Central memory CD4-positive, alpha-beta T cell (primary cell): Measurements from ENCODE around the gene GUCY1B1.

Source experiments
- DNase-seq: peaks from one replicate; pipeline ENCODE4 v3.0.0; 2022
- total RNA-seq, 3 experiments: gene quantifications; one replicate each; lab custom pipeline; 2026; lab: John Stamatoyannopoulos, UW

GUCY1B1 gene
- 0 to 0.46 (median 0) reads per million in 3 experiments for total RNA-seq

DNA sequence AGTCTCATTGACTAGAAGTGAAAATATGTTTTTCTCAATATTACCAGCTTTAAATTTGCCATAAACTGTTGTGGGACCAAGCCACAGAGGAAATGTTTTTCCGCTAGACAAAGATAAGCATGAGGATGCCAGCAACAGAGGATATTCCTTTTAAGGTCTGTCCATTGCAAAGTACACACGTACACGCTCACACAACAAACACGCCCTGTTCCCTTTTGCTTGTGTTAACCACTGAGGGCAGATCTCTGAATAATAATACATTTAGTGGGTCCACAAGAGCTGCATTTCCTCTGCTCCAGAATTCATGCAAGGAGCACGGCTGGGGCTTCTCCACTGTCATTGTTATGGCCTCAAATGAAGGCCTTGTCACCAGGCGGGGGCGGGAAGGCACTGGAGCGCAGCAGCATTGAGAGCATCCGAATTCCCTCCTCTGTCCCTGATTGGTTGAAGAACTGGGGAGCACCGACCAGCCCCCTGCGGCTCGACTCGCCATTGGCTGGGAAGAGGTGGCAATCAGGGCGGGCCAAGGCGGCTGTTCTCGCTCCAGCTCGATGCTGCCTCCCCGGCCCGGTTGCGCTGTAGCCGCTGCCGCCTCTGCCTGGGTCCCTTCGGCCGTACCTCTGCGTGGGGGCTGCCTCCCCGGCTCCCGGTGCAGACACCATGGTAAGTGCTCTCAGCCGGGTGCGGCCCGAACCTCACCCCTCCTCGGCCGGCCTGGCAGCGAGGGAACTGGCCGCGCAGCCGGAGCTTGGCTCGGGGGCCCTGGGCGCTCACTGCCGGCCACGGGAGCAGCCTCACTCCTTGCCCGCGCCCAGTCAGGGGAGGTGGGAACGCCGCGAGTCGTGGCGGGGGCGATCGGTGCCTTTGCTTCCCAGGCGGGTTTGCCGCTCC, at the start of gene GUCY1B1:
Gene GUCY1B1 (plus strand): TSS at position 541 of the 891 bp plus-strand sequence. CDS start 120 bp downstream, at position 661.
- peak; percentile 26 for DNase-seq

DNA sequence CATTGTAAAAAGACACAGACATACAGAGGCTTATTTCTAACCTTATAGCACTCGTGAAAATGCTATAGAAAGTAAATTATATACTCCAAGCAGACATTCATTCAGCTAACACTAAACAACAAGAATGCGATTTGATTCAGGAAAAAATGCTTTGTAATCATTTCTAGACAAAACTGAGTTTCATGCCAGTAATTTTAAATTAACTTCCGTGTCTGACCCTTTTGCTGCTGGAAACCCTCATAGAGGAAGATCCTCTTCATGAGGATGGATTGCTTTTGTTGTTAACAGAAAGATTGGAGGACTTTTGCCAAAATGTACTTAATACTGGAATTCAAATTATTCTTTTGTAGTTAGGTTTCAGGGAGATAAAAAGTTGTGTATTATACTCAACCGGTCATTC, 48.9 kb upstream of the GUCY1B1 start:
- DNase-seq = no peak

DNA sequence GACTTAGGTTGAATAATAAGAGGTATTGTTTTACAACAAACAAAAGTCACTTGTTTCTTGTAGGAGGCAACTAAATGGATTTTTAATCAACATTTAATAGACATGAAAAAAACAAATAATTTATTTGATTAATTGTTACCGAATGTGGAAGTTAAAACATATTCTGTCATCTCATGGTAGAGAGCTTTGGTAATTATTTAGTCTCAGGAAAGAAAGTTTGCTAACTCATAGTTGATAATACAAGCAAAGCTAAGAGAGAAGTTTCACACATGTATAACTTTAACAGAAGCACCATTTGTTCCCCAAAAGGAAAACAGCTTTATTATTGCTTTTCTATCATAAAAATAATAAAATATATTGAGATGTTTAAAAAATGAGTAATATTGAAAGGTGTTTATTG, 47.3 kb upstream of the GUCY1B1 start:
- DNase-seq = no peak

DNA sequence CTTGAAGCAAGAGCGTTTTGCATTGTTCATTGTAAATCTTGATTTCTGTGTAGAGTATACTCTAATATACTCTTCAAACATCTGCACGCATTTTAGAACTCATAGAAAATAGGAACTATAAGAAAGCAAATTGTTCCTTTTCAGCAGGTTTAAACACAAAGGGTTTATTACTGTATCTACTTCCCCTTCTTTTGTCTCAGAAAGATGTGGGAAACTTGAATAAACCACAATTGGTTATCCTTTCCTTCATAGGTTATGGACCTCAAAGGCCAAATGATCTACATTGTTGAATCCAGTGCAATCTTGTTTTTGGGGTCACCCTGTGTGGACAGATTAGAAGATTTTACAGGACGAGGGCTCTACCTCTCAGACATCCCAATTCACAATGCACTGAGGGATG, 46.0 kb upstream of the GUCY1B1 start:
- no peak for DNase-seq

DNA sequence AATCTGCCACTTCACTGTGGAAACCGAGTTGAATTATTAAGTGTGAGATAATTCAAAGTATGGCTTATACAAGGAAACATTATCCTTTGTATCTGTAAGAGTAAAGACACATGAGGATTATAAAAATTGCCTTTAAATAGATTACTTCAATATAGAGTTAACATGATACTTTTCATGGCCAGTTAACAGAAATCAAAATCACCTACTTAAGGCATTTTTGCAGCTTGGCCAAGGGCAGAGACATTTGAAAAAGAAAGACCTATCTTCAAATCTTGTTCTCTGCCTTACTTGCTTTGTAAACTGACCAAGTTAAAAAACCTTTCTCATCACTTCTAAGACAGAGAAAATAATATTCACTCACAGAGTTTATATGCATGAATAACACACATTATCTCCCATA, 44.9 kb upstream of the GUCY1B1 start:
- no peak for DNase-seq

DNA sequence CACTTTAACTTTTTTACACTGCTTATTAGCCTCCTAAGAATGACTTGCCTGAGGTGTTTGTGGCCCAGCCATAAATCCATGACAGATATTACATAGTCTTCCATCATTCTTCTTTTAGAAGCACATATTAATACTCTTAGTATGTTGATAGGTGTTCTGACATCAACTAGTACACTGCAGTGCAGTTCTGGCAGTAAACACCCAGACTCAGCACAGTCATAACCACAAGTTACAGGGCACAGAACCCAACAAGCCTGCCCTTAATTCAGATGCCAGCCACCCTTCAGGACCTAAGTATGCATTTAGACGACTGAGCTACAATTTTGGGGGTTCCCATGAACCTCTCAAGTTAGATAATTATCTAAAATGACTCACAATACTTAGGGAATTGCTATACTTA, 36.5 kb upstream of the GUCY1B1 start:
- no peak for DNase-seq

DNA sequence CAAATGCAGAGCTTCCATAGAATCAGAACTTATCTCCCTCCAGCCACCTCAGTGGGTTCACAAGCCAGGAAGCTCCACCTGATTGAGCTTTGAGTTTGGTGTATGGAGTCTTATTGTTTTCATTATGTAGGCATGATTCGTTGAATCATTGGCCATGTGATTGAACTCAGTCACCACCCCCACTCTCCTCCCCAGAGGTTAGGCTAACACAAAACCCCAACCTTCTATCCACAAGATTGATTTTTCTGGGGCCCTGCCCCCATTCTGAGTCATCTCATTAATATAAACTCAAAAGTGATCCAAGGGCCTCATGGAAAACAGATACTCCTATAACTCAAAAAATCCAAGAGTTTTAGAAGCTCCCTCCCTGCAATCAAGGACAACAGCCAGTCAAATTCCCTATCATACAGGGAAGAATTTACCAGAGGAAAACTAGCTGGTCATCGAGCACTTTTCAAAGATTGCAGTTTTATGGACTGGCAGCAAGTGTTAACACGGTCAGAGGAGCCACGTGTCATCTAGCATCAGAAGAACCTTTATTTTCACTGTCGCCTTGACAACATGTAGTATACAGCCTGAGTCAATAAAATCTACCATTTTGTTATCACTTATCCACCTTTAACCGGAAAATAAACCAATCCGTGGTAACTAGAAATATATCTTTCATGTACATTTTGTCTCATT, 35.9 kb upstream of the GUCY1B1 start:
- no peak for DNase-seq

DNA sequence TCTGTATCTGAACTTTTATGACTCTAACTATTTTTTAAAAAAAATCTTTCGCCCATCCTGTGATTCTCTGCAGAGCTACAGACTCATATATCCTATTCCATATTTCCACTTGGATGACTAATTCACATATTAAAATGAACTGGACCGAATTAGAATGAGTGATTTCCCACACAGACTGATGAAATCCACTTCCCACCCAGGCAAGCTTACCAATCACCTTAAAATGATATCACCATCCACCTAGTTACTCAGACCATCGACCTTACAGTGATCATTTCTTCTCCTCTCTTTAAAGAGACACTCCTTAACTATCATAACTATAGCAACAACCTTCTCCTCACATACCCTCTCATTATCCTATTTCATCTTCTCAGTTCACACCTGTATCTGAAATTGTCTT, 34.1 kb upstream of the GUCY1B1 start:
- no peak for DNase-seq

DNA sequence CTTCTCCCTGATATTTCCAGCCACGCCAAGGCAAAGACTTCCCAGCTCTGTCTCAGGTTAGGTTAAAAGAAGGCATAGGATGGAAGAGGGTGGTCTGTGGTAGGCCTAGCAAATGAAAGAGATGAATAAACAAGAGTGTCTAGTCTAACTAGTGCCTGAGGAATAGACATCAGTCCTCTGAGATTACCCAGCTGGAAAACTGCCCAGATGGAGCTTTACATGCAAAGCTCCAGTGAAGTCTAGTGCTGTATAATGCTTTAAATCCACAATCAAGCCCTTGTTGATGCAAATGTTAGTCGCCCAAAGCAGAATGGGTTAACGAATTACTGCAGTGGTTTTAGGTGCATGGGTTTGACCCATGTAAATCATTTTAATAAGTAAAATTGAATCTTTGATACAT, 24.8 kb upstream of the GUCY1B1 start:
- DNase-seq = no peak

DNA sequence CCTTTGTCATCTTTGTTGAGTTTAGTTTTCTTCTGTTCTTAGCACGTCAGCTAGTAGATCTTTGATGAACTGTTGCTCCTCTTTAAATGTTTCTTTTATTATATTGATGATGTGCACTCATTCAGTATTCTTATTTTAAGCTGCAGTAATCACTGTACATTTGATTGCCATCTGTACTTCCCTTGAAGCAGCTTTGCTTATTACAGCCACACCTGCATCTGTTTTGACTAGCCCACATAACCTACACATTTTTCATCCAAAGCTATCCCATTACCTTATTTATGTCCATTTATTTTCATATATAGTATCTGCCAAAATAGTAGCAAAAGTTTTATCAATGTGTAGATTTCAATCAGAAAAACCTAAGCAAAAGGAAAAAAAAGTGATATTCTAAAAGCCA, 23.9 kb upstream of the GUCY1B1 start:
- no peak for DNase-seq

DNA sequence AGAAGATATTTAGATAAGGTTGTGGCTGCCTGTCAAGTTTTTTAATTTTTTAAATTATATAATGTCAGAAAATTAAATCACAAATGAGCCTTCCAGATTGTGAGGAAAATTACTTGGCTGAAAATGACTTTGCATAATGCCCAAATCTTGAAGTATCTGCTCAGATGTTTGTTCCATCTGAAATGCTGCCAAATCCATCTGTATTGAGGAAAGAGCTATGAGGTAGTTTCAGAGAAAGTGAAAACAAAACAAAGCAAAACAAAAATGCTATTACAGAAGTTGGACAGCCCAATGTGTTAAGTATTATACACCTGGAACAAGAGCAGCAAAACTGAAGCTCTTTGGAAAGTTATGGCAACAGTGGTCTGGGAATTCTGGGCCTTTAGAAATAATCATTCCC, 23.3 kb upstream of the GUCY1B1 start:
- no peak for DNase-seq

DNA sequence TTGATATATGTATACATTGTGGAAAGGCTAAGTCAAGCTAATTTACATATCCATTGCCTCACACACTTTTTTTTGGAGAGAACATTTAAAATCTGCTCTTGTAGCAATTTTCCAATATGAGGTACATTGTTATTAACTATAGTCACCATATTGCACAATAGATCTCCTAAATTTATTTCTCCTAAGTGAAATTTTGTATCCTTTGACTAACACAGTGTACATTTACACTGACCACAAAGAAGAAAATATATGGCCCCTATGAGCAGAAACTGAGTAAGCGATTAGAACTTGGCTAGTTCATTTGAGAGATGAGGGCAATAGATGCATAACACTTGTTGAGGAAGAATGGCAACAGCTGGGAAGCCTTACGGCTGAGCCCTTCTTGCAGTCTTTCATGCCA, 20.3 kb upstream of the GUCY1B1 start:
- DNase-seq = no peak

DNA sequence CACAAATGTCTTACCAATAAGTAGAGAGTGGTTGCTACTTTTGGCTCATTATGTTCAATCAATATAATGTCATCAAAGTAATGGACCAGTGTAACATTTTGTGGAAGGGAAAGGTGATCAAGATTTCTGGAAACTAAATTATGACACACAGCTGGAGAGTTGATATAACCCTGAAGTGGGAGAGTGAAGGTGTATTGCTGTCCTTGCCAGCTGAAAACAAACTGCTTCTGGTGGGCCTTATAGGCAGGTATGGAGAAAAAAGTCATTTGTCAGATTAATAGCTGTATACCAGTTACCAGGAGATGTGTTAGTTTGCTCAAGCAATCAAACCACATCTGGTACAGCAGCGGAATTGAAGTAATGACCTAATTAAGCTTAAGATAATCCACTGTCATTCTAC, 17.3 kb upstream of the GUCY1B1 start:
- no peak for DNase-seq

DNA sequence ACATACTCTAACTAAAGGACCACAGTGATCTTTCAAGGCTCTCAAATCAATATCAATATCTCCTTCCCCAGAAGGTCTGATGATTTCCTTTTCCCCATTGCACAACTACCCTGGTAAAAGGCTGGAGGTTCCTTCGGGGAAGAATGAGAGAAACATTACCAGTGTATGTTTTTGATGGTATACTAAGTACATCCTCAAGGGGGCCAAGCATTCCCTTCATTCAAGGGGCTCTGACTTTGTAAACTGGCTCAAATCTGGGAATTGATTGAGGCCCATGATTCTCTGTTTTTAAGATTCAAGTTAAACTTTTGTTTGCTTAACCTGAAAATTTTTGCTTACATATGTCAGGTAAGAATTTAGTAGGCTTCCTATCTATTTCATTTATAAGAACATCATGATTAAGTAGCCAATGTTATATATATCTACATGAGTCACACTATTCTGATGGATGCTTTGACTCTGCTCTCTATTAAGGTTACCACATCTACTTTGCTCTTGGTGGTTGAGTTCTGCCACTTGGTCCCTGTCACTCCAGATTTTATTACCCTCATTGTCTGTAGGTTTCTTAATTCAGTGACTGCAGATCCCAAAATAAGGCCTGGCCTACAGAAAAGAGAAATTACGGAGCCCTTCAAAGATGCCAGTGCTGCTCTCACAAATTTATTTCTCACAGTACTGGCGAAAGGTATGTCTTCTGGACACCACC, 16.4 kb upstream of the GUCY1B1 start:
- no peak for DNase-seq

DNA sequence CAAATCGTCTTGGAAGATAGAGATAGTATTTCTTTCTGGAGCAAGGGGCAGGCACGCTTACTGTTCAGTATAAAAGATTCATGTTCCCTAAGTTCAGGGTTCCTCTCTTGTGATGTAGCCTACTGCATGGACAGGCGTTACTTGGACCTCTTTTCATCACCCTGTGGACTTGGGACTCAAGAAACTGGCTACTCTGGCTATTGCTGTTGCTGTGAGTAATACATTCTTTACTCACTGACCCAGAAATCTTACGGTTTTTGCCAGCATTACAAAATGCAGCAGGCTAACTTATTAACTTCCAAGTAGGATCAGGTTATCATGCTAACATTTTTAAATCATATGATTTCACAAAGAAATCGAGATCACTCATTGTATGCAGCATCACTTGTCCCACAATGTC, 12.8 kb upstream of the GUCY1B1 start:
- no peak for DNase-seq

DNA sequence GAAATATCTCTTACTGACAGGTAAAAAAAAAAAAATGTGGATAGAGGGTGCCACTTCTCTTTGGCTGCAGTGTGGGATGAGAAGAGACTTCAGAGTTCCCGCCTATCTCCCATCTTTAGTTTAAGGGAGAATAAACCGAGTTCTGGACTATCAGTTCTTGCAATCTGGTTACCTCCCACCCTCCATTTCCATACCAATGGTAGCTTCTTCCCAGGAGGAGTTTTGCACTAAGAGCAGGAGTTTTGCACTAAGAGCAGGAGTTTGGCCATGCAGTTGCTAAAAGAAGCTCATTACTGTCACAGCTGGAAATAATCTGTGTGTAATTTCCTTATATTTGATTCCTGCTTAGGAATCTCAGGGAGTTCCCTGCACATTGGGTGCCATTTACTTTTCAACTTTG, 10.8 kb upstream of the GUCY1B1 start:
- no peak for DNase-seq

DNA sequence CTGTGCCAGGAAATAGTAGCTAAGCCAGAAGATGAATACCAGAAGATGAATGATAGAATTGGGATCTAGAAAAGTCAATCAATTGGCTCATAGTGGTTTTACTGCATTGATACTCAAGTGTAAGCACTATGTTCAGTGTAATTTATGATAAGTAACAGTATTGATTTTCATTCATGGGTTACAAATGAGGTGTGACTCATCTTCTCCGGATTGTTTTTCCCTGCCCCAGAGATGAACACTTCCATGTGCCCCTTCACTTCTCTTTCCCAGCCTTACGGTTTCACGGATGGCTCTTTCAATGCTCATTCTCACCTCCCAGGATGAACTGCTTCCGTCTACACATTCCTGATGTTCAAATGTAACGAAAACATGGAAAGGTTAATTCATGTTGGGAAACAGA, 9.8 kb upstream of the GUCY1B1 start:
- DNase-seq = no peak

DNA sequence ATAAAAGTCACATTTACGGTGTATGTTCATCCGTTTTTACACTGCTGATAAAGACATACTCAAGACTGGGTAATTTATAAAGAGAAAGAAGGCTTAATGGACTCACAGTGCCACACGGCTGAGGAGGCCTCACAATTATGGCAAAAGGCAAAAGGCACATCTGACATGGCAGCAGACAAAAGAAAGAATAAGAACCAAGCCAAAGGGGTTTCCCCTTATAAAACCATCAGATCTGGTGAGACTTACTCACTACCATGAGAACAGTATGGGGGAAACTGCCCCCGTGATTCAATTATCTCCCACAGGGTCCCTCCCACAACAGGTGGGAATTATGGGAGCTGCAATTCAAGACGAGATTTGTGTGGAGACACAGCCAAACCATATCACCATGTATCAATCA, 7.3 kb upstream of the GUCY1B1 start:
- DNase-seq = no peak

DNA sequence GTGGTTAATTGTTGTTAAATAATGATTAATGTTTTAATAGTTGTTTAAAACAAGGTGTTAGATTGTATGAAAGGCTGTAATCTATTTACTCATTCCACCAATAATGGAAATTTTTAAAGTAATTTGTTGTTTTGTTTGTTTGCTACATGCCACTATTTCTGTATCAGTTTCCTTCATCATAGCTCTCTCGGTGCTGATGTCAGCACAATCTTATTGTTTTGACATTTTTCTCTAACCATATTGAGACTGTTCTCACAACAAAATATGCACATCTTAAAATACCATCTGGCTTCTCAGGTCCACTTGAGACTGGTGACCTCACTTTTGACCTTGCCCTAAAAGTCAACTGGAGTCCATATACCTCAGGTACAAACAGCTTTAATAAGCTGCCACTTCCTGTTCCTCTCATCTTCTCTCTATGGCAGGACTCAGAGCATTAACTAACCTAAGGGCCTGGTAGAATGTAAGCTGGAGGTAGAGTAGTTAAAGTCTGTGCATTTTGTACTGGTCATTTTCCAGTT, 1.0 kb upstream of the GUCY1B1 start:
- DNase-seq = no peak

DNA sequence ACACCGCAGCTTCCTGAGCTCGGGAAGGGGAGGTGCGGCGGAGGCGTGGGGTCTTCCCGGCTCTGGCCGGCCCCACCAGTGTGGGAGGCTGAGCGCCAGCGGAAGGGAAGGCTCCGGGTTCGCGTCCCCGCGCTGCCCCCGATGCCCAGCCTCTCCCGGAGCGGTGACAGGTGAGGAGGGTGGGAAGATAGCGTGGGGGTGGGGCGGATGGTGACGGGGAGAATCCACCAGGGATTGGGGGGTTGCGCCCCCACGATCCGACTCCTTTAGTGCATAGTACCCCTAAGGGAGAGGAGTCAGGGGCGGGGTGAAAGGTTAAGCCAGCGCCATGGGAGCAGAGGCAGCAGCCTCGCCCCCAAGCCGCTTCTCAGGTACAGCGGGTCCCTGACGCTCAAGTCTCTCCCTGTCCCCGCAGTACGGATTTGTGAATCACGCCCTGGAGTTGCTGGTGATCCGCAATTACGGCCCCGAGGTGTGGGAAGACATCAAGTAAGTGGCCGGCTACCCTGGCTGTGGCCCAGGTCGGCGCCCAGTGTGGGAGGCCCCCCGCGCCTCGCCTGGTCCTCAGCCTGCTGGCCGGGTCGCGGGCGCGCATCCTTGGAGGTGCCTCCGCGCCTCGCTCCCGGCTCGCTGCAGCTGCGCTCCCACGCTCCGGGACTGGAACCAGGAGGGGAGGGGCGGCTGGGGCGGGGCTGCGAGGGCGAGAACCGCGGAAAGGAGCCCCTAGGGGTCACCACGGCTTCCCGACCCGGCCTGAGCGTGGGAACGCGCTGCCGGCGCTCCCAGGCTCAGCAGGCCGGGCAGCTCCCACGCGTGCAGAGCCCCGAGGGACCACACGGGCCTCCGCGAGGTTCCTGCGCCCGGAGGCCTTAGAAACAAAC, 791 bp downstream of the GUCY1B1 start:
- DNase-seq = no peak

DNA sequence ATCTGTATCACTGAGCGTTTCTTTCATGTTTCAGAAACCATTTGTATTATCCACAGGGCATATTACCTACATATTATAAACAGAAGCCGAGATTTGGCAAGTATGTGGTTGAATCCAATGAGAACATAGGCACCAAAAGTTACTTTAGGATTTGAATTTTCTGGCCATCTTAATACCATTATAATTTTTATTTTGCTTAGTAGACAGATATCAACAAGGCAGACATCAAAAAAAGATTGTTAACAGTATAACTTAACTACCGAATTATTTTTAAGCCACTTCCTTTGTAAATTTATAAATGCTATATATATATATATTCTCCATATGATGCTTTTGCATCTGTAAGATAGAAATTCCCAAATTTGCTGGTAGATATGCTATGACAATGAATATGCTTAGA, 2.2 kb downstream of the GUCY1B1 start:
- DNase-seq = no peak

DNA sequence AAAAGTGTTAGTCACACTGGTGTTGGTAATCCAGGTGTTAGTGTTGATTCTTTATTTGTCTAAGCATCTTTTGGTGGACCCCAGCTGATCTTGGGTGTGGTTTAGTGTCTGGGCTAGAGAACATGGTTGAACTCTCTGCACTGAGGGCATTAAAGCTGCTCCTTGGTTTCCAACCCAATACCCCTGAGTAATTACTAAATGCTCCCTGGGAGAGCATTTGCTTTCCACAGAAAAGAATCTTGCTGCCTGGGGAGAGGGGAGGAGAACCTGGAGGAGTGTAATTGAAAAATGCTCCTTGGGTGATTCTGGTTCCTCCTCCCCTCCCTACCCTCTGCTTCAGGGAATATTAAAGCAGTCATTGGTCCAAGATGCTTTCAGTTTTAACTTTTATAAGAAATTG, 3.1 kb downstream of the GUCY1B1 start:
- no peak for DNase-seq
